ENCODE results near the gene PLAAT2.
A peak's percentile ranks its signal among the peaks of the same experiment; 100 is the strongest.
"Not testable (repeated sequence)": the region's sequence is repeated elsewhere in the genome, so short reads cannot be mapped to it uniquely, and the experiment has no call there.

PLAAT2 gene

DNA sequence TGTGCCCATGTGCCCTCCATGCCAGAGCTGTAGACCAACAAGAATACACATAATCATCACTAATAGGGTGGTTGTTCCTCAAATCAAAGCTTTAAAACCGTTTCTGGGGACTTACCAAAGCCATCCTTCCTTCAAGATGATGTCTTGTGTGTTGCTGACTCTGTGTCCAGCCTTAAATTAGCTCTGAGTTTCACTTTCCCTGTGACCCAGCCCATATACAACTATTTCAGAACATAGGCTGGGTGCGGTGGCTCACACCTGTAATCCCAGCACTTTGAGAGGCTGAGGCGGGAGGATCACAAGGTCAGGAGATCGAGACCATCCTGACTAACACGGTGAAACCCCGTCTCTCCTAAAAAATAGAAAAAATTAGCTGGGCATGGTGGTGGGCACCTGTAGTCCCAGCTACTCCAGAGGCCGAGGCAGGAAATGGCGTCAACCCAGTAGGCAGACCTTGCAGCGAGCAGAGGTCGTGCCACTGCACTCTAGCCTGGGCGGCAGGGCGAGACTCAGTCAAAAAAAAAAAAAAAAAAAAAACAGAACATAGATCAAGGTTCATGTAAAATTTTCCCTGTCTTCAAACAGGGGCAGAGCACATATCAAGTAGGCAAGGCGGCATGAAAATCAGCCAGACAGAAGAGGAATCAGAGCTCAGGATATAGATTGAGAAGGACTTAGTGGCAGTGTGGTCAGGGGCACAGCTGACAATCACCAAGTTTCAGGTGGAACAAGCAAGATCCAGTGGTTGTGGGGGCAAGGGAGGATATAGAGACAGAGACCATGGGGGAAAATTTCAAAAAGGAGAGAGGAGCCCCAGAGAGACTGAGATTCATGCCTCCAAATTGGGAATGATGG, at the start of gene PLAAT2:
Gene PLAAT2 (minus strand): TSS at position 179 of the 855 bp plus-strand sequence. CDS start 55 bp downstream, at position 124.
- DNase-seq: peak in 7 of 42 donors; percentile 3 to 39 (median 9)
- intact Hi-C loops (cut with DNase I): no loop called here

DNA sequence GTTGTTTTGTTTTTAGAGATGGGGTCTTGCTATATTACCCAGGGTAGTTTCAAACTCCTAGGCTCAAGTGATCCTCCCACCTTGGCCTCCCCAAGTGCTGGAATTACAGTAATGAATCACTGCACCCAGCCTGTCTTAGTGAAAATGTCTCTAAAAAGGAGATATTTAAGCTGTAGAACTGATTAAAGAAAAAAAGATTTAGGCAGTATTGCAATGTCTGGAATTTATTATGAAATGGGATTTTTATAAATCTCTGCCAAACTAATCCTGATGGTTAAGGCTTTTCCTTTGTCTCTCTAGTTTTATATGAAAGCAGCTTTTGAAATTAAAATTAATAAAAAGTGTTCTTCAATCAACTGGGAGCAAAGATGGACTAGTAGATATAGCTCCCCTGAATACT, 49.0 kb upstream of the PLAAT2 start:
- DNase-seq: peak in 2 of 42 donors; percentile 0 to 1
- intact Hi-C loops (cut with DNase I): no loop called here

DNA sequence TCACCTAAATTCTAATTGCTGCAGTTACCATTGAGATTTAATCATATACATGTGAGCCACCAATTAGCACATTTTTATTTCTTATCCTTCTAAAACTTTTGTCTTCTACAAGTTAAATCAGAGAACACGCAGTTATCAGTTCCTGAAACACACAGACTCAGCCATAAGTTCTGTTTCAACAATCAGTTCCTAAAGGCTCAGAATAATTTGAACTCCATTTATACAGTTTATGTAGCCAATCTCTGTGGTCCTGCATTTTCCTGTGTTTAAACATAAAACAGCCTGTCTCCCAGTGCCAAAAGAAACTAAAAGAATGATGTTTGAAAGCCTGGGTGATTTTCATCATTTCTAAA, 48.2 kb upstream of the PLAAT2 start:
- intact Hi-C loops (cut with DNase I): no loop called here
- DNase-seq: peak in 1 of 42 donors; percentile 0

DNA sequence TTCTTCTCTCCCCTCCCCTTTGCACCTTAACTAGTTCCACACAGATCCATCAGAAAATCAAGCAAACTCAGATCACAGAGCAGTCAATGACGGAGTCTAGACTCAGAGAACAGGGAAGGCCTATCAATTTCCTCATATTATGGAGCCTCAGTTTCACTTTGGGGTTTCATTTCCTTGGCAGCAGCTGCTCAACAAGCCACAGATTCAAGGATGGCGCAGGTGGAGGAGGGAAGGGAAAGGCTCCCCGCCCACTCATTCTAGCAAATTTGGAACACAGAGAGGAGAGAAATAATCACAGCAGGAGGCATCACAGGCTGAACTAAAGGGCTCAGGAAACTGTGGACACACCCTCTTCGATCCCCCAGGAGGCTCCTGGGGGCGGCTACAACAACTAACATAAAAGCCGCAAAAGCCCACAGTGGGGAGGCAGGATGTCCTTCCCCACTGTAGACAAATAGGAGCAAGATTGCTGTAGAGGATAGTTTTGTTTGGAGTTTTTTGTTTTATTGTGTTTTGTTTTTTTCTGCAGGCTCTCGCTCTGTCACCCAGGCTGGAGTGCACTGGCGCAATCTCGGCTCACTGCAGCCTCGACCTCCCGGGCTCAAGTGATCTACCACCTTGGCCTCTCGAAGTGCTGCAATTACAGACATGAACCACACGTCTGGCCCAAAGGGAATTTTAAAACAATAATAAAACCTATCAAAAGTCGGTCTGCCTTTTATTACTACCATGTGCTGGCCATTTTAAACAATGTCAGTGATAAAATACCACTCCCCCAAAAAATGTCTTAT, 47.6 kb upstream of the PLAAT2 start:
- intact Hi-C loops (cut with DNase I): no loop called here
- peak in 34 of 42 donors; percentile 22 to 84 (median 54) for DNase-seq

DNA sequence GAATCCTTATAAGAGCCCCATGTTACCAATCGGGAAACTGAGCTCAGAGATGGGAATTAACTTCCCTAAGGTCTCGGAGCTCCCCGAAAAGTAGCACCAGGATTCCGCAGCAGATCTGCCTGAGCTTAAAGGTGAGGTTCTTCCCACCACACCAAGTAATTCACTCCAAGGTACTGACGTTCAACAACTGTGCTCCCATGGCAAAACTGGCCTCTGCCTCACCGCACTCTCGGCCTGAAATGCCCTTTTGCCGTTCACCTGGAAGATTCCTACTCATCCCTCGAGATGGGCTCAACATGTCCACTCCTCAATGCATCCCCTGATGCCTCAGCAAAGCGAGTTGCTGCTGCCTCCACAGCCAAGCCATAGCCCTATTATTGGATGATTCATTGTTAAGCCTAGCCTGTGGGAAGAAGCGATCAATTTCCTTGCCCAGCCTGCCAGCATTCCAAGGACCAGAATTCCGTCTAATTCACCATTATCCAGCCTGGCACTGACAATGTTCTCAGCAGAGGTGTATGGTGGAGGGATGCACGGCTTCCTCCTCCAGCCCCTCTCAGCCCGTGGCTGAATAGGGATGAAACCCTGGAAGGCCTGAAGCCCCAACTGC, 46.9 kb upstream of the PLAAT2 start:
- intact Hi-C loops (cut with DNase I): no loop called here
- DNase-seq: peak in 9 of 42 donors; percentile 11 to 58 (median 35)

DNA sequence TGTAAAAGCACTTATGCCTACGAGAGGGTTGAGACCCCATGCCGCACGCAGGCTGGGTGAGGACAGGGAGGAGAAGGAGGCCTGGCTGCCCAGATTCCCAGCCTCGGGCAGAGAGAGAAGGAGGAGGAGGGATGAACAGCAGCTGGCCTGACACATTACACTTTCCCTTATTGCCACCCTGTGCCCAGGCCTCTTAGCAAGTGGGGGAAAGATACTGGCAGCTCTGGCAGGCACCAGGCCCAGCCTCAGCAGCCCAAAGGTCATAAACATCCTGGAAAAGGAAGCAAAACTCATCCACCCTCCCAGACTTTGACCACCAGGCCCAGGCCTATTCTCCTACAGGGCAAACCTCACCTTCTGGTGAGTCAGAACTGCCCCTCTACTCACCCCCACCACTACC, 46.4 kb upstream of the PLAAT2 start:
- DNase-seq: peak in 36 of 42 donors; percentile 24 to 80 (median 49)
- intact Hi-C loops (cut with DNase I): no loop called here

DNA sequence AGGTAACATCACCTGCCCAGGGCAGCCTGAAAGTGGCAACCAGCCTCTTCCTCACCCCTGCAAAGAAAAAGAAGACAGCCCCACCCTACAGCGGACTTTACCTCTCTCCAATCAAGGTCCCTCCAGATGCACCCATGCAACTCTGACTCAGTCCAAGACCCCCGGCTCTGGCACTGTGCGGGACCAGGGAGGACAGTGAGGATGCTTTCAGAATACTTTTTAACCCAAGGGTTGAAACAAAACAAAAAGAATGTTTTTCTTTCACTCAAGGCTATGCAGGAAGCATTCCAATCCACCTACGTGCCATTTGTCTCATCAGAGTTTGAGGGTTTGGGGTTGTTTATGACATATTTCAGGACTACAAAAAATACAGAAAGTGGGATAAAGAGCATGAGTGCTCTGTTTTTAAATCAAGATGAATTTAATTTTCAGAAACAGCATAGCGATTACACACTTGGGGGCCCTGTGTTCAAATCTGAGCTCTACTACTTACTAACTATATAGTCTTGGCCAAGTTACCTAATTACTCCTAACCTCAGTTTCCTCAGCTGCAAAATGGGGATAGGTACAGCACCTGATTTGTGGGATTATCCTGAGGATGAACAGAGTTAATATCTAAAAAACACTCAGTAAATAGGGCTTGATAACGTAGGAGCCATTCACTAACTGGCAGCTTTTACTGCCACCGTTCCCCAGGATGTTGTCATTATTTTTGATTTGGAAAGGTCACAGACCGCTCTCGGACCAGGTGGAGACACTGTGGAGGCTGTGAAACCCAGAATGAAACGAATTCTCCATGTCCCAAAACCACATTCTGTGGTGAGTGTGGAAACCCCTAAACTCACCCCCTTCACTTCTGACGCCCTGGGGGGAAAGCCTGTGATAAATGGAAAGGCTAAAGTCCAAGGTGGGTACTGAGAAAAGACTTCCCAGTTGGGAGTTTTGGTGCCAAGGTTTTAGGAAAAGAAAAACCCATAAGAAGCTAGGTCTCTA, 45.5 kb upstream of the PLAAT2 start:
- intact Hi-C loops (cut with DNase I): no loop called here
- DNase-seq: peak in 9 of 42 donors; percentile 0 to 32 (median 13)

DNA sequence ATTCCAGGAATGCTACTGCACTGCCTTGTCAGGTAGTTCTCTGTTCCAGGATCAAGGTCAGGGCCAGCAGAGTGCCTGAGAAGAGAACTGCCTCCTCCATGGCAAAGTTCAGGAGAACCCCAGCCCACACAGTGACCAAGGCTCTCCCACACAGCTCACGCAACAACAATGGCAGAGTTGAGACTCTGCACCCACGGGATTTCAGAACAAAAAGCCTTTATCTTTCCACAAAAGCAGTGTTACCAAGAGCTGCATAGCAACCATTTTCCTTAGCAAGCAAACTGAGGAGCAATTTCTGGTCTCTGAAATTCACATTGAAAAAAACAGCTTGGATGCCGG, 40.0 kb upstream of the PLAAT2 start:
- DNase-seq: peak; percentile 46 to 92 (median 77)
- intact Hi-C loops (cut with DNase I): no loop called here

DNA sequence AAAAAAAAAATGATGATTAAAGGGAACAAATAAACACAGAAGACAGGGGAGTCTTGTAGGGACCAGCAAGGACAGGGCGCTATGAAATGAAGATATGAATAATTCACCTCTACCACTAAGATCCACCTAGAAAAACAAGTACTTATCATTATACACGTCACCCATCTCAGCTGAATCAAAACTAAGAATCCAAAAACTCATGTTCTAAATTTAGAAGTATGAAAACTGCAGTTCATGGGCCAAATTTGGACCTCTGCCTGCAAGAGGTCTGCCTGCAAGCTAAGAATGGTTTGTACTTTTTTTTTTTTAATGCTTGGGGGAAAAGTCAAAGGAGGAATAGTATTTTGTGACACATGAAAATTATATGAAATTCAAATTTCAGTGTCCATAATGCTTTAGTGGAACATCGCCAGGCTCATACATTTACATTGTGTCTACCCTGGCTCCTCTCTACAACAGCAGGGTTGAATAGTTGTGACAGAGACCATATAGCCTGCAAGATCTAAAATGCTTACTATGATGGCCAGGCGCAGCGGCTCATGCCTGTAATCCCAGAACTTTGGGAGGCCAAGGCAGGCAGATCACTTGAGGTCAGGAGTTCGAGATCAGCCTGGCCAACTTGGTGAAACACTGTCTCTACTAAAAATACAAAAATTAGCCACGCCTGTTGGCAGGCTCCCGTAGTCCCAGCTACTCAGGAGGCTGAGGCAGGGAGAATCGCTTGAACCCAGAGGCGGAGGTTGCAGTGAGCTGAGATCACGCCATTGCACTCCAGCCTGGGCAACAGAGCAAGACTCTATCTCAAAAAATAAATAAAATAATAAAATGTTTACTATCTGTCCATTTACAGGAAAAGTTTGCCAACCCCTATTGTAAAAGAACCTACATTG, 39.4 kb upstream of the PLAAT2 start:
- intact Hi-C loops (cut with DNase I): not testable (repeated sequence)
- peak in 8 of 42 donors; percentile 1 to 46 (median 14) for DNase-seq

DNA sequence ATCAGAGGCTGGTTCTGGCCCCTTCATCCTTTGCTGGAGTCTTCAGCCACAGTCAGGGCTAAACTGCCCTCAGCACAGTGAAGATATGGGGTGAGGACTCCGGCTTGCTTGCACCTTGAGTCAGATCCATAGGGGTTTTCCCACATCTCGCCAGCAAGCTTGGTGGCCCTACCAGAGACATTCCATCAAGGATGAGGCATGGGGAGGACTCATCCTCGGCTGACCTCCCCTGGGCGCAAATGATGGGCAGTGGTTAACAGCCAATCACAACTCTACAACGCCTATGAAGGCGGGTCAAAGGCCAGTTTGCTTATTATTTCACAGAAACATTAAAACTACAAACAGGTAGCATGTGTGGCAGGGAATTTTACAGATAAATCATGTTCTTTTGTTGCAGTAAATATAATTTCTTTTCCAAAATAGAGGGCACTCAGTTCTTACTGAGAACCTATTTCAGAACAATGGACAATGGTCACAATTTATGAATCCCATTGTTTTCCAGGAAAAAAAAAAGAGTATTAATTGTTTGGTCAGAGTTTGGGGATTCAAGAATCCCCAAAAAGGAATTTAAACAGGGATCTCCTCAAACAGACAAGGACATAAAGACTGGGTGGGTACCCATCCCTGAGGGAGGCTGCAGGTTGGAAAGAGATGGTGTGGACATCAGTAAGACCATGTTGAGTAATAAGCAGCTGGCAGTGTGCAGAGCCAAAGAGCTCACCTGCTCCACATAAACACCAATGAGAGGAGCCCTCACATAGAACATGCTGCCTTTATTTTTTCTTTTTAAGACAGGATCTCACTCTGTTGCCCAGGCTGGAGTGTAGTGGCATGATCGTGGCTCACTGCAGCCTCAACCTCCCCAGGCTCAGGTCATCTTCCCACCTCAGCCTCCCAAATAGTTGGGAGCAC, 36.3 kb upstream of the PLAAT2 start:
- peak in 27 of 42 donors; percentile 31 to 80 (median 55) for DNase-seq
- intact Hi-C loops (cut with DNase I): no loop called here

DNA sequence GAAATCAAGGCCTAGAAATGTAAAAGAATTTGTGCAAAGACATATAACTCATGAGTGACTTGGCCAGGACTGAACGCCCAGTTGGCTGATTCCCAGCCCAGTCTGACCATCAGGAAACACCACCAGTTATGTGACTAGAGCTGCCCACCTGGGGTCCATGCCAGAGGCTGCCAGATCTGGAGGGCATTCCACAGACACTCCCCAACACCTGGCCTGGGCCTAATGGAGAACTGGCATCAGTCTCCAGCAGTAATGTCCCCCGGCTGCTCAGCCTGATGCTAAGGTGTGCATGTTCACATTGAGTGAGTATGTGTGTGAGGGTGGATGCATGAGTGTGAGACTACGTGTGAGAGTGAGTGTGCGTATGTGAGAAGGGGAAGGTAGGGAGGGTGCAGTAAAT, 35.4 kb upstream of the PLAAT2 start:
- peak in 6 of 42 donors; percentile 1 to 43 (median 24) for DNase-seq
- intact Hi-C loops (cut with DNase I): no loop called here

DNA sequence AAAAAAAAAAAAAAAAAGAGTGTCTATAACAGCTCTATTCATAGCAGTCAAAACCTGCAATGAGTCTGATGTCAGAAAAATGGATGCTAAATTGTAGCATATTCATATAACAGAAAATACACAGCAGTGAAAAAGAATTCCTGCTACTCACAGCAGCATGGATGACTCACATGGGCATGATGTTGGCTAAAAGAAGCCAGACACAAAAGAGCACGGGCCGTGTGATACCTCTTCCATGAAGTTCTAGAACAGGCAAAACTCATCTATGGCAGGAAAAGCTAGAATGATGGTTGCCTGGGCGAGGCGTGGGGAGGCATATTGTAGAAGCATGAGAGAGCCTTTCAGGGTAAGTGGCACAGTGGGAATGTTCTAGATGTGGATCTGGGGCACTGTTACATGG, 32.1 kb upstream of the PLAAT2 start:
- peak in 21 of 42 donors; percentile 22 to 74 (median 51) for DNase-seq
- intact Hi-C loops (cut with DNase I): no loop called here

DNA sequence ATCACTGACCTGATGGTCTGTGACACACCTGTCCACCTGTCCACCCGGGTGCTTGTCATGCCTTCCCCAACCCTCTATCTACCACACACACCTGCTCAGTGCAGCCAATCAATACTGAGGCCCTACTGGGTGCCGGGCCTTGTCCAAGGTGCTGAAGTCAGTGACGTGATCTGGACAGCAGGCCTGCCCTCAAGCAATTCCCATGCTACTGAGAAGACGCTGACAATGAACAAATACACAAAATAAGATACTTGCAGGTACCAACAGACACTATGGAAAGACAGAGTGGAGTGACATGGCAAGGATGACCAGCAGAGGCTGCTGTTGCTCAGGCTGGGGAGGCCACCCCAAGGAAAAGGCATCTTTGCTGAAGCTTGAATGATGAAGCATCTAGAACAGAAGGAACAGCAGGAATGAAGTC, 29.8 kb upstream of the PLAAT2 start:
- DNase-seq: peak in 36 of 42 donors; percentile 35 to 83 (median 65)
- intact Hi-C loops (cut with DNase I): no loop called here

DNA sequence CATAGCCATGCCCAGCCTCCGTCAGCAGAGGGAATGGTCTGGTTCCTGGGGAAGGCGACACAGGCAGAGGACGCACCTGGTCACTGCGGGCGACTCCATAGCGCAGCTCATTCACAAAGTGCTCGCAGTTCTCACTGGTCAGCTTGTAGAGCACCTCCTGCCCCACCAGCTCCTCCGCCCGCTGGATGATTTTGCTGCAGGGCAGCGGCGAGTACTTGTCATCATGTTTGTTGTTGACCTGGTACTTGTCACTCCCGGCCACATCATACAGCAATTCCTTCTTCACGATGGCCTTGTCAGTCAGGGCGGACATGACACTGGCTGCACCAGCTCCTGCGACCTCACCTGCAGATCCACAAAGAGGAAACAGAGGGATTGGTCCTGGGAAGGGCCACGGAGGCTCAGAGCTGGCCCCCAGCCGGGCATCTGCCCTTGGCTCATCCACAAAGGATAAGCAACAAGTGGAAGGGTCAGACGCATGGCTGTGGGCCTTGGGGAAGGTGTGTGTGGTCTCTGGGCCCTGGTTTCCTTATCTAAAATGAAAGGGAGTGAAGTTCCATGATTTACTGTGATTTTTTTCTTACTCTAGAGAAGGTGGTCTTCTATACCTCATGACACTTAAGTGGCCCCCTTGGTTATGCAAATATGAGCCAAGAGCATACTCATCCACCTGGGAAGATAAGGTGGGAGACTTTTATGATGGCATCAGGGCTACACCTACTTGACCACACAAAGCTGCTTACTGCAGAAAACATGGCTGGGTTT, 27.0 kb upstream of the PLAAT2 start:
- intact Hi-C loops (cut with DNase I): no loop called here
- peak in 8 of 42 donors; percentile 1 to 40 (median 19) for DNase-seq

DNA sequence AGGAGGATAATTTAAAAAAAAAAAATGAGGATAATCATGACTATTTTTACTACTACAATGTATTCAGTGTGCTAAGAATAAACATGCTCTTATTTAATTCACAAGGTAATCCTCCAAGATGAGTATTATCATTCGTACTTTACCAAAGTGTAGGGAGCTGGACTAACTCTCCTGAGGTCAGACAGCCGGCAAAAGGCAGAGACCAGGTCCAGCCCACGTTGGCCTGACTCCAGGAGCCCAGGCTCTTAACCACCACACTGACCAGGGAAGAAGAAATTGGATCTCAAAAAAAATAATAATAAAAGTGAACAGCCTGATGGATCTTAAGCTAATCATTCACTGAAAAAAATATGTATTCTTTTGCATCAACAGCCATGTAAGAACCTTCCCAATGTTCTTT, 25.8 kb upstream of the PLAAT2 start:
- DNase-seq: peak in 7 of 42 donors; percentile 11 to 61 (median 30)
- intact Hi-C loops (cut with DNase I): no loop called here
